Neuron (in vitro differentiated cells): ENCODE results near the gene DTD1.
A peak's percentile ranks its signal among the peaks of the same experiment; 100 is the strongest.

ENCODE experiments used
- H2AFZ ChIP-seq: one replicate; pipeline ENCODE4 v1.6.1; 2013; ENCODE audit warnings: low read depth, mild to moderate bottlenecking, inconsistent platforms, low read length, moderate library complexity
- H3K27me3 ChIP-seq: one replicate; pipeline ENCODE4 v1.6.1; 2013; ENCODE audit warnings: low read length; ENCODE audit not compliant: insufficient read depth
- H3K36me3 ChIP-seq: one replicate; pipeline ENCODE4 v1.6.1; 2013; ENCODE audit warnings: low read length; ENCODE audit not compliant: insufficient read depth
- H3K4me1 ChIP-seq: one replicate; pipeline ENCODE4 v1.6.1; 2013; ENCODE audit warnings: low read length; ENCODE audit not compliant: insufficient read depth
- H3K4me3 ChIP-seq: 2 replicates; pipeline ENCODE4 v1.5.1; 2013; ENCODE audit warnings: mild to moderate bottlenecking, low read length, moderate library complexity
- H3K9me3 ChIP-seq: one replicate; pipeline ENCODE4 v1.6.1; 2013; ENCODE audit warnings: low read length

Gene DTD1, protein sequence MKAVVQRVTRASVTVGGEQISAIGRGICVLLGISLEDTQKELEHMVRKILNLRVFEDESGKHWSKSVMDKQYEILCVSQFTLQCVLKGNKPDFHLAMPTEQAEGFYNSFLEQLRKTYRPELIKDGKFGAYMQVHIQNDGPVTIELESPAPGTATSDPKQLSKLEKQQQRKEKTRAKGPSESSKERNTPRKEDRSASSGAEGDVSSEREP

DNA sequence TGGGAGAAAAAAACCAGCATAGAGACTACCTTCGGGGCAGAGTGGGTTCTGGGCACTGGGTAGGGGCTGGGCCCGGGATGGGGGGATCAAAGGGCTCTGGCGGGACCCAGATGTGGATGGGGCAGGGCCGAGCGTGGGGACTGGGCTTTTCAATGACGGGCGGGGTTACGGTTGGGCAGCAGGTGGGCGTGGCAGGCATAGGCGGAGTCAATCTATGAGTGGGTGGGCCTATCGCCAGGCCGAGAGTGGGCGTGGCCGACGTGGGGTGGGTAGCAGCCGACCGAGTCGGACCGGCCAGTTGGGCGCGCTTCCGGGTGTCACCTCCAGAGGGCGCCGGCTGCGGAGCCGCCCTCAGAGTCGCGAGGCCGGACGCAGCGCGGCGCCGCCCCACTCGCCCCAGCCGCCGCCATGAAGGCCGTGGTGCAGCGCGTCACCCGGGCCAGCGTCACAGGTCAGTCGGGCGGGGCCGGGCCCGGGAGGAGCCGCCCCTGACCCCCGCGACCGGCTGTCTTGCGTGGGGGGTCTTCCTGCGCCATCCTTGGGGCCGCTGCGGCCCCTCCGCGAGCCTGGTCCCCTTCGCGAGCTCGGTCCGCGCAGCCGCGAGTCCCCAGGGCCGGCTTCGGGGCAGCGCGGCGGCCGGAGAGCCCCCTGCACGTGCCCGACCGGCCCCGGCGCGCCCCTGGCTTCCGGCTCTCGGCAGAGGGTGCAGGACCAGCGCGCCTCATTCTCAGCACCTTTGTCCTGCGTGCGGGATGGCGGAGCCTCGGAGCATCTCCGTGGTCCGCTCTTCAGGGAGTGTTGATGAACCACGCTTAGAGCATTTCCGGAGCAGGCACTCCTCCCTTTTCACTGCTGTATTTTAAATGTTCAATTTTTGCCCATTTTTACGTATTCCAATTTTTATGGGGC, at the start of gene DTD1:
TSS of gene DTD1 (plus strand) at position 390 of the 909 bp plus-strand sequence. CDS start at position 409, 19 bp downstream.
- H3K9me3 ChIP-seq = no peaks in the 10 kb centered on the region
- no peaks in the 10 kb centered on the region for H3K36me3 ChIP-seq
- H3K4me1 ChIP-seq = peaks cover 28% of the 10 kb centered on the region
- peak within 1 kb of the TSS; percentile 70 for H3K4me3 ChIP-seq
- peak within 1 kb of the TSS; percentile 88 for H2AFZ ChIP-seq
- no peaks in the 10 kb centered on the region for H3K27me3 ChIP-seq

DNA sequence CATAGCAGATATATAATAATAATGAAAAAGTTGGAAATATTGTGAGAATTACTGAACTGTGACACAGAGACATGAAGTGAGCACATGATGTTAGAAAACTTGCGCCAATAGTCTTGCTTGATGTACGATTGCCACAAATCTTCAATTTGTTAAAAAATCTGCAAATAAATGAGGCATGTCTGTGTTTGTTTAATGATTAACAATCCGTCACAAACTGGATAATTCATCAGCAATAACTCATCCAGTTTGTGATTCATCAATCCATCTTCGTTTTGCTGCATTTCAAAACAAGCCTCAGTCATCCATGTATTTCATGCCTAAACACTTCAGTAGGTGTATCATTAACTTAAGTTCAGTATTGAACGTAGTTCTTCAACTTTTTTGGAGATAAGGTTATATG, 46.1 kb upstream of the DTD1 start:
- Histone ChIP-seq H3K27me3 (no peaks in the 10 kb centered on the region), H3K4me1 (no peaks in the 10 kb centered on the region), H3K36me3 (peaks cover 59% of the 10 kb centered on the region), H2AFZ (no peak overlapping the region), H3K9me3 (peaks cover 2% of the 10 kb centered on the region), H3K4me3 (no peak overlapping the region)

DNA sequence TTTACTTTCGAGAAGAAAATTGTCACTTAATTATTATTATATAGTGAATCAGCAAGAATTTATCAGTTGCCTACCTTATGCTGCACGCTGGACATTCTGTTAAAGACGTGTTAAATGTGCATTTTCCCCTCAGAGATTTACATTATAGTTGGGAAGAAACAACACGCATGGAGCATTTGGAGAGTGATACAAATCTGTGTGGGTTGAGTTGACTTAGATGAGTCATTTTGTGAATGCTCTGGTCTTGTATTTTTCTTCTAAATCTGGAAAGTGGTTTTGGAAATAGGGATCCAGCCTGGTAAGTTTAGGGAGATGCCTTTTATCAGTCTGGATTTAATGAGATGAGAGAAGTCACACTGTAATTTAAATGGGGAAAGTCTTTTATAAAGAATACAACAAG, 44.6 kb upstream of the DTD1 start:
- no peaks in the 10 kb centered on the region for H3K27me3 ChIP-seq
- H3K4me3 ChIP-seq = no peak overlapping the region
- H2AFZ ChIP-seq = no peak overlapping the region
- no peaks in the 10 kb centered on the region for H3K4me1 ChIP-seq
- H3K9me3 ChIP-seq = no peaks in the 10 kb centered on the region
- H3K36me3 ChIP-seq = peaks cover 62% of the 10 kb centered on the region

DNA sequence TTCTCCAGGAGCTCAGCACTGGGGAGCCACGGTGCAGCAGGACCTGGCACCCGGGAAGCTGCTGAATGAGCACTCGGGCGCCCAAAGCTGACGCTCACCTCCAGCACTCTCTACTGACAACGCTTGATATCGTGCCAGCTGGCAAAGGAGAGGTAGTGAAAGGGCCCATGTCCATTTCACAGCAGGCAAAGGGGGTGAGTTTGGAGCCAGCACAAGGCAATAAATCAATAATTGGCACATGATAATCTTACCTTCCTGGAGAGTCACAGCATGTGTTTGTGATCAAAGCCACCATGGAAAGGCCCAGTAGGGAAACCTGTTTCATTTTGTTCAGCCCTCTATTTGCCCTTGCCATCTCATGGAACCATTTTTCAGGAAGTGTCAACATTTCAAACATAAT, 43.9 kb upstream of the DTD1 start:
- no peak overlapping the region for H2AFZ ChIP-seq
- H3K36me3 ChIP-seq = peaks cover 62% of the 10 kb centered on the region
- H3K9me3 ChIP-seq = no peaks in the 10 kb centered on the region

DNA sequence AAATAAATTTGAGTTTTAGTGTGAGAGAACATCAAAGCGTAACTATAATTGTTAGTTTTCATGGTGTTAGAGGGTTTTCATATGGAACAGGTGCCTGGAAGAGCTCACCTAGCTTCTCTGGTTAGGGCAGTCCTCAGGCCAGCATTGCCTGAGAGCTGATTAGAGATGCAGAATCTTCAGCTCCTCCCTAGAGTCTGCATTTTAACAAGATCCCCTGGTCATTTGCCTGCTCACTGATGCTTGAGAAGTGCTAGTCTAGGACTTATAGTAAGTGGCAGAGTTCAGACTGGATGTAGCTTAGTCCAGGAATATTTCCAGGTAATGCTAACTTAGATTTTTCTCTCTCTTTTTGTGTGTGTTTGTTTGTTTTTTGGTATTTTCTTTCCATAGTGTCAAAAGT, 42.3 kb upstream of the DTD1 start:
- Histone ChIP-seq H3K27me3 (no peaks in the 10 kb centered on the region), H3K9me3 (no peaks in the 10 kb centered on the region), H3K36me3 (peaks cover 67% of the 10 kb centered on the region), H3K4me1 (no peaks in the 10 kb centered on the region), H3K4me3 (no peak overlapping the region), H2AFZ (no peak overlapping the region)

More for the DNA sequence above, 43.9 kb upstream of the DTD1 start:
- Histone ChIP-seq H3K4me1 (no peaks in the 10 kb centered on the region), H3K27me3 (no peaks in the 10 kb centered on the region), H3K4me3 (no peak overlapping the region)

DNA sequence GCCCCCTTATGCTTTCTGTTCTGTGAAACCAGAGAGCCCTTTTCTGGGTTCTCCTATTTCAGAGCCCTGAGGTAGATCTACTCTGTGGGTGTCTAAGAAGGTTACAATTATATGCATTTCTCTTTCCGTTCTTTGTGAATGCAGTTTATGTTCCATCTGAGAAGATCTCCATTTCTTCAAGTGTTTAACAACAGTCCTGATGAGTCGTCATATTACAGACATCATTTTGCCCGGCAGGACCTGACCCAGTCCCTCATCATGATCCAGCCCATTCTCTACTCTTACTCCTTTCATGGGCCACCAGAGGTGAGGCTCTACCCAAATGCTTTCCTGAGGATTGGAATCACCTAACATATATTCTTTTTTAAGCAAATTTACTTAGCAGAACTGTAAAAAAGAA, 39.4 kb upstream of the DTD1 start:
- no peaks in the 10 kb centered on the region for H3K4me1 ChIP-seq
- H3K27me3 ChIP-seq = no peaks in the 10 kb centered on the region
- H3K9me3 ChIP-seq = no peaks in the 10 kb centered on the region
- no peak overlapping the region for H3K4me3 ChIP-seq
- H3K36me3 ChIP-seq = peaks cover 69% of the 10 kb centered on the region
- H2AFZ ChIP-seq = no peak overlapping the region

DNA sequence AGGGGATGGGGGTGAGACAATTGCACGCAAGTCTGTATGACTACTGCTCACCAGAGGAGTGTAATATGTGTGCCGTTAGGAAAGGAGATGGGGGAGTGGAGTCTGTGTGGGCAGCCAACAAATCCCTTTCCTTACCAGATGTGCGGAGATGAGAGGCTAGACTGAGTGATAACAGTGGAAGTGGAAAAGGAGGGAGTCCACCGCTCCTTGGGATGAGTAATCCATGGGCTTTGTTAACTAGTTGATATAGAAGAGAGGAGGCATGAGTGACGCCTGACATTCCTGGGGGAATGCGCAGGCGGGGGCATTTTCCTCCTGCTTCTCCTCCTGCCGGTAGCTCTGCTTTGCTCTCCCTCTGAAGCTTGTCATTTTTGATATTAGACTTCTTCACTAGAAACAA, 34.1 kb upstream of the DTD1 start:
- no peak overlapping the region for H3K4me3 ChIP-seq
- no peaks in the 10 kb centered on the region for H3K9me3 ChIP-seq
- no peak overlapping the region for H2AFZ ChIP-seq
- H3K4me1 ChIP-seq = no peaks in the 10 kb centered on the region
- peaks cover 60% of the 10 kb centered on the region for H3K36me3 ChIP-seq
- H3K27me3 ChIP-seq = no peaks in the 10 kb centered on the region

DNA sequence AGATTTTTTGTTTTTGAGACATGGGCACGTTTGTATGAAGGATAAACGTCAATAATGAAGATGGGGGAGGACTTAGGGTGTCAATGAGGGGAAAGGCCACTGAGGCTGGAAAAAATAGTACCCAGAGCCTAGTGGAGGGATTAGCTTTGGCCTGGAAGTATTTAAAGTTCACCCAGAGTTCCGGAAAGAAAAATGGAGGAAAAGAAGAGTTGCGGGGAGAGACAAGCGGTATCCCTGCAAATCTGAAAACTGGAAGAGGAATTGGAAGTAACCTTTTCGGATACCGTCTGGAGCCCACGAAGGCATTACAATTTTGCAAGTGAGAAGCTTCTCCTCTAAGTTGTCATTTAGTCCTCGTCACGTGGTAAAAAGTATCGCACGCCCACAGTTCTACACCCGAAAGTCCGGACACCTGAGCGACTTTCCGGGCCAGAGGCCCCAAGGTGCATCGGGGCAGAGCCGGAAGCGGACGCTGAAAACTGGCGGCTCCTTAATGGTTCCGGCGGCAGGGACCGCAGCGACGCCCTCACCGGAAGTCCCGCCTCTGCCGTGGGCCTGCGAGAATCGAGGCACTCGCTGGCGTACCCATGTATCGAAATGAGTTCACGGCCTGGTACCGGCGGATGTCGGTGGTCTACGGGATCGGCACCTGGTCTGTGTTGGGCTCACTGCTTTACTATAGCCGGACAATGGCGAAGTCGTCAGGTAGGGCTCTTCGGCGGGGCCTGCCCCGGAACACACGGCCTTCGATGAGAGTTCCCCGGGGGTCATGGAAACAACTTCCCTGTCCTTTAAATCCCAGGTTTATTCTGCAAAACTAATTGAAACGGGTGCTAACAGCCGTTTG, 20.7 kb upstream of the DTD1 start, which contains the start of gene SMIM26:
TSS of gene SMIM26 (plus strand) at position 541 of the 847 bp plus-strand sequence. CDS start at position 588, 47 bp downstream.
- Histone ChIP-seq H3K4me1 (peaks cover 5% of the 10 kb centered on the region), H3K4me3 (peak within 1 kb of the TSS; percentile 90)

DNA sequence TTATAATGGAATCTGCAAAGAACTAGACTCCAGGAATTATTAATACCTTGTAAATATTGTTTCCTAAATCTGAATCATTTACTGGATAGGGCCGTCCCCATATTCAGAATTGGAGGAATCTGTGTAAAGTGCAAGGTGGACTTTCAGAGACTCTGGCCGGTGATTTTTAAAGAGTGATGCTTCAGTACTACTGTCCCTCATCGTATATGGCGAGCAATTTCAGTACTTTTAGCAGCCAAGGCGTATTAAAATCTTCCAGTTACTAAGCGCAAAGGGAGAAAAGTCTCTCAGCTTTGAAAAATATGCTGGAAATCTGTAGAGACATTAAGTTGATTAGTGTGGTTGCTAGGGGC, 20.1 kb upstream of the DTD1 start:
- H3K36me3 ChIP-seq = peaks cover 20% of the 10 kb centered on the region
- H3K9me3 ChIP-seq = no peaks in the 10 kb centered on the region
- peak overlapping the region; percentile 90 for H3K4me3 ChIP-seq
- H3K27me3 ChIP-seq = no peaks in the 10 kb centered on the region
- peaks cover 5% of the 10 kb centered on the region for H3K4me1 ChIP-seq
- H2AFZ ChIP-seq = peak overlapping the region; percentile 73

More for the DNA sequence above, 20.7 kb upstream of the DTD1 start, which contains the start of gene SMIM26:
- Histone ChIP-seq H2AFZ (peak within 1 kb of the TSS; percentile 73), H3K9me3 (no peaks in the 10 kb centered on the region), H3K27me3 (no peaks in the 10 kb centered on the region), H3K36me3 (peaks cover 22% of the 10 kb centered on the region)

DNA sequence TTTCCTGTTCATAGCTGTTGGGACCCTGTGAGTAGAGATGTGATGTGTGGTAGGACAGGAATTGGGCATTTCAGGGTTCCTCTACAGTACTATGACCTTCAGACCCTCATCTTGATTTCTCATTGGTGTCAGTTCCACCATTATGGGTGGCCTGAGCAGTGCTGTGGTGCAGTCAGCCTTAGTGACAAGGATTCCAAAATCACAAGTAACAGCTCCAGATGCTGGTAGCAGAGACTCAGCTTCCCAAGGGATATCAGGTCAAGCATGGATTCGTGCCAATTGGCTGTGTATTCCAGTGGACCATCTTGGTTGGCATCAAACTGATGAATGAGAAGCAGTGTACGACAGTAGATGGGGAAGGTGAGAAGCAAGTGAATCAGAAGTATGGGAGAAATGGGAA, 16.8 kb upstream of the DTD1 start:
- Histone ChIP-seq H3K27me3 (no peaks in the 10 kb centered on the region), H3K4me3 (no peak overlapping the region), H3K4me1 (peaks cover 5% of the 10 kb centered on the region), H3K9me3 (no peaks in the 10 kb centered on the region), H3K36me3 (peaks cover 20% of the 10 kb centered on the region), H2AFZ (no peak overlapping the region)

DNA sequence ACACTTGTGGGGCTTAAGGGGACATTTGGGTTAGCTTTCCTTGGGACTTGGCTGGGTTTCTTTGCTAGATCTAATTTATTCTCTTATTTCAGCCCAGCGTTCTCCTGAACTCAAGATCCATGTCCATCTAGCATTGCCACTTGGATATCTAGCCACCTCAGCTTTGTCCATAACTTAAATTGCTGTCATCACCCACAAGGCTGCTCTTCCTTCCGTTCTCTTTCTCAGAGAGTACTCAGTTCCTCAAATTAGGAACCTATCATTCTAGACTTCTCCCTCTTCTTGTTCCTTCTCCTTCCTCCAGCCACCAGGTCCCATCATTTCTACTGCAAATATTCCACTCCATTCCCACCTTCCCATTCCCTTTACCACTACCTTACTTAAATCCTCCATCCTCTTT, 16.3 kb upstream of the DTD1 start:
- H3K9me3 ChIP-seq = no peaks in the 10 kb centered on the region
- no peak overlapping the region for H3K4me3 ChIP-seq
- H3K4me1 ChIP-seq = peaks cover 2% of the 10 kb centered on the region
- no peak overlapping the region for H2AFZ ChIP-seq
- H3K36me3 ChIP-seq = peaks cover 20% of the 10 kb centered on the region
- no peaks in the 10 kb centered on the region for H3K27me3 ChIP-seq

DNA sequence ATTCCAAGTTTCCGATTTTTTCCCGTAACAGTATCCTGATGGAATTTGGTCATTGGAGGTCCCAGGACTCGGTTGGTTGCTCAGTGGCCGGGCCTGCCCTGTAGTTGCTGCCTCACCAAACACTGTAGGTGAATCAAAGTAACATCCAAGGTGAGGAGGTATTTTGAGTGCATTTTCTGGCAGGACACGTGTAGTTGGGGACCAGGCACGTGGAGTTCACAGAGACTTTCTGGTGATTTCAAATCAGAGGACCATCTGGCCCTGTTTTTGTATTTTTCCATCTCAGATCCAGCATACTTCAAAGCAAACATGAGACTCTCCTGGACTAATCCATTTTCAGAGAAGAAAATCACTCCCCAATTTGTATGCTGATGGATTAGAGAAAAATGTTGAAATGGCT, 9.9 kb upstream of the DTD1 start:
- H3K4me1 ChIP-seq = no peaks in the 10 kb centered on the region
- no peaks in the 10 kb centered on the region for H3K9me3 ChIP-seq
- H3K36me3 ChIP-seq = no peaks in the 10 kb centered on the region
- H2AFZ ChIP-seq = no peak overlapping the region
- no peak overlapping the region for H3K4me3 ChIP-seq
- H3K27me3 ChIP-seq = no peaks in the 10 kb centered on the region

DNA sequence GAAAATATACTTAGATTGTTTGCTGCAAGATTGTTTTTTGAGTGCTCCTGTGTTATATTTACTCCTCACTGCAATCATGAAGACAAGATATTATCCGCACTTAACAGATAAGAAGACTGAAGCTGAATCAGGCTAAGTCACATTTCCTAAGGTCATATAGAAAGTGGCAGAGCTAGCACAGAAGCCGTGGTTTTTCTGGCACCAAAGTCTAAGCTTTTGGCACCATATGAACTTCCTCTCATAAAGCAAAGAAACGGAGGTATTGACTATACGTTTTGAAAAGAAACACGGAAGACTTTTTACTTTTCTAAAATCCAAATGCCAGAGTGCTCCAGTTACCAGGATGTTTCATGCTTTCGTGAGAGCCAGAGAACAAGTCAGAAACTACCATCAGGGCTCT, 9.3 kb upstream of the DTD1 start:
- Histone ChIP-seq H3K36me3 (no peaks in the 10 kb centered on the region), H3K9me3 (no peaks in the 10 kb centered on the region), H2AFZ (no peak overlapping the region), H3K27me3 (no peaks in the 10 kb centered on the region), H3K4me1 (no peaks in the 10 kb centered on the region), H3K4me3 (no peak overlapping the region)
